SK-N-MC (cell line): ENCODE results near the gene OR51B4.

Experiments
- EZH2 ChIP-seq: fragments of 200-600 bp; sonication (generic); IDR thresholded peaks from one replicate; pipeline ENCODE4 v1.6.1; 2017; ENCODE audit warnings: antibody characterized with exemption
- POLR2AphosphoS5 ChIP-seq: IDR thresholded peaks from 2 replicates; pipeline ENCODE4 v1.6.1; 2012; ENCODE audit warnings: mild to moderate bottlenecking, low read depth, low read length, borderline replicate concordance

DNA sequence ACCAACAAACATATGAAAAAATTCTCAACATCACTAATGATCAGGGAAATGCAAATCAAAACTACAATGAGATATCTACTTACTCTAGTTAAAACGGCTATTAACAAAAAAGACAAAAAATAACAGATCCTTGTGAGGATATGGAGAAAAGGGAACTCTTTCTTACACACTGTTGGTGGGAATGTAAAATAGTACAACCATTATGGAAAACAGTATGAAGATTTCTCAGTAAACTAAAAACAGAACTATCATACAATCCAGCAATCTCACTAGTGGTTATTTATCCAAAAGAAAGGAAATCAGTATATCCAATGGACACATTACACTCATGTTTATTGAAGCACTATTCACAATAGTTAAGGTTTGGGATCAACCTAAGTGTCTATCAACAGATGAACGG lies 35.9 kb downstream of the OR51B4 start:
- TF ChIP-seq EZH2 (no peak), POLR2AphosphoS5 (no peak)
